A673 (cell line): ENCODE results near the gene SOD3. TPM values are rescaled to one million over a fixed set of nuclear protein-coding genes. Genes with fewer than 3 reads are reported as not detected.
A peak's percentile ranks its signal among the peaks of the same experiment; 100 is the strongest.

Experiments used
- BruUV-seq: library from RNA; stranded (reverse); fragments of 400-500 nt; replicated peaks from 2 replicates; lab custom pipeline; 2021; lab: Mats Ljungman, UMichigan
- CTCF ChIA-PET: fragments of 300-600 bp; sonication (Branson Sonifier 250); formaldehyde crosslinking; loops from one replicate; lab custom pipeline; 2022; ENCODE audit warnings: antibody characterized with exemption; lab: Charles Lee
- POLR2A ChIA-PET: fragments of 300-600 bp; sonication (Branson Sonifier 250); formaldehyde crosslinking; loops from one replicate; lab custom pipeline; 2022; ENCODE audit warnings: antibody characterized with exemption; ENCODE audit not compliant: low non-redundant PET; lab: Charles Lee
- DNase-seq: peaks from one replicate; pipeline ENCODE4 v3.0.0-alpha.2; 2015; ENCODE audit warnings: low spot score
- H3K27ac ChIP-seq: fragments of 200-600 bp; sonication (generic); 2 replicates; pipeline ENCODE4 v1.5.1; 2016; ENCODE audit warnings: mixed run types, low read depth, mild to moderate bottlenecking, mixed read lengths, antibody characterized with exemption, low read length; ENCODE audit not compliant: poor library complexity, severe bottlenecking
- H3K27me3 ChIP-seq: fragments of 200-600 bp; sonication (generic); replicated peaks from 2 replicates; pipeline ENCODE4 v1.6.1; 2017; ENCODE audit warnings: mixed run types, low read depth, mild to moderate bottlenecking, mixed read lengths, antibody characterized with exemption, low read length; ENCODE audit not compliant: insufficient read depth, poor library complexity
- H3K36me3 ChIP-seq: fragments of 200-600 bp; sonication (generic); 2 replicates; pipeline ENCODE4 v1.6.1; 2016; ENCODE audit warnings: mixed run types, mild to moderate bottlenecking, mixed read lengths, antibody characterized with exemption, low read length; ENCODE audit not compliant: insufficient read depth, poor library complexity, severe bottlenecking
- H3K4me1 ChIP-seq: fragments of 200-600 bp; sonication (generic); 2 replicates; pipeline ENCODE4 v1.6.1; 2017; ENCODE audit warnings: mixed run types, mild to moderate bottlenecking, mixed read lengths, antibody characterized with exemption, low read length; ENCODE audit not compliant: insufficient read depth, poor library complexity, severe bottlenecking
- H3K4me3 ChIP-seq: fragments of 200-600 bp; sonication (generic); 2 replicates; pipeline ENCODE4 v1.5.1; 2016; ENCODE audit warnings: low read depth, mixed run types, mild to moderate bottlenecking, mixed read lengths, low read length; ENCODE audit not compliant: poor library complexity, severe bottlenecking
- H3K9me3 ChIP-seq: fragments of 200-600 bp; sonication (generic); 2 replicates; pipeline ENCODE4 v1.6.1; 2016; ENCODE audit warnings: mixed run types, low read depth, mild to moderate bottlenecking, mixed read lengths, antibody characterized with exemption, low read length; ENCODE audit not compliant: poor library complexity, severe bottlenecking
- EZH2 ChIP-seq: fragments of 200-600 bp; sonication (generic); IDR thresholded peaks from 2 replicates; pipeline ENCODE4 v1.6.1; 2017; ENCODE audit warnings: borderline replicate concordance, low read depth, mild to moderate bottlenecking, mixed read lengths, antibody characterized with exemption, low read length; ENCODE audit not compliant: poor library complexity, severe bottlenecking
- intact Hi-C: fragments of 100-400 bp; cut with micrococcal nuclease; formaldehyde crosslinking; loops from one replicate; pipeline ENCODE4 v1.10.0; 2022; ENCODE audit not compliant: unreplicated experiment
- total RNA-seq: library from RNA; stranded (reverse); gene quantifications from 2 replicates; pipeline ENCODE4 v1.2.3, GENCODE V29; 2021
- TF ChIP-seq, protein P1 (sequence below): fragments of 300-800, 200-600 bp; sonication (generic); conservative IDR thresholded peaks from 2 replicates; pipeline ENCODE4 v1.5.1; 2017; ENCODE audit warnings: low read depth, mild to moderate bottlenecking, antibody characterized with exemption, low read length, moderate library complexity, mixed read lengths

SOD3 gene
- total RNA-seq, 1 experiment from 2014 or later = not detected

DNA sequence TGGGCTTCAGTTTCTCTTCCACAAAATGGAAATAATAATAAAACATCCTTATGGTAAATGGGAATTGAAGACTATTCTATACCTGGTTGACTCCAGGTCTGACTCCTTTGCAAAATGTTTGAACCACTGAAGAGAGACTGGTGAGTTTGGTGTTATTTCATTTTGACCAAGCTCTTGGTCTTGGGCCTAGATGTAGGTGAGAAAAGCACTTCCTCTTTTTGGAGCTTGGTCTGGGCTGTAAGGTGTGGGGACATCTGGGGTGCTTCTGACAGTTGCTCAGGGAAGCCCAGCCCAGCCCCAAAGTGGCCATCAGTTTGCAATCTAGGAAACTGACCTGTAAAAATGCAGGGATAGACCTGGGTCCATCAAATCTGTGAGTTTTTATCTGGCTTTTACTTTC lies 26.8 kb upstream of the SOD3 start:
- POLR2A ChIA-PET = no interaction called here

DNA sequence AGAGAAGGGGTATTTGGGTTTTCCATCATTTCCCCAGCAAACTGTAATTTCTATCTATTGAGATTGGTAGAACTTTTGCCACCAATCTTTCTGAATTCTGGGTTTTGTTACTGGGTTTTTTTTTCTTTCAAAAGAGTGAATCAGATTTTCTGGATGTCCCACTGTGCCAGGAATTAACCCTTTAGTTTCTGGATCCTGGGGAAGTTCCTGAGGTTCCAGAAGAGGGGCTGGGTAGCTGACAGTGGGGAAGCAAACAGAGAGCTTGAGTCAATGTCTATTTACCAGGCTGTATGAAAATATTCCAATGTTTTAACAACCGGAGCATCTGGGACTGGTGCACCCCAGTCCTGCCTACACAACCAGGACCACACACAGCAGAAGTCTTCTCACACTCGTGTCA lies 25.8 kb upstream of the SOD3 start:
- Histone ChIP-seq H3K9me3 (no peaks in the 10 kb centered on the region), H3K4me1 (peaks cover 15% of the 10 kb centered on the region), H3K27ac (no peak overlapping the region), H3K36me3 (no peaks in the 10 kb centered on the region), H3K27me3 (no peaks in the 10 kb centered on the region), H3K4me3 (no peak overlapping the region)
- ChIA-PET POLR2A (no interaction called here), CTCF (no interaction called here)
- no TSS peak for BruUV-seq
- no peak for DNase-seq
- TF ChIP-seq, protein P1, sequence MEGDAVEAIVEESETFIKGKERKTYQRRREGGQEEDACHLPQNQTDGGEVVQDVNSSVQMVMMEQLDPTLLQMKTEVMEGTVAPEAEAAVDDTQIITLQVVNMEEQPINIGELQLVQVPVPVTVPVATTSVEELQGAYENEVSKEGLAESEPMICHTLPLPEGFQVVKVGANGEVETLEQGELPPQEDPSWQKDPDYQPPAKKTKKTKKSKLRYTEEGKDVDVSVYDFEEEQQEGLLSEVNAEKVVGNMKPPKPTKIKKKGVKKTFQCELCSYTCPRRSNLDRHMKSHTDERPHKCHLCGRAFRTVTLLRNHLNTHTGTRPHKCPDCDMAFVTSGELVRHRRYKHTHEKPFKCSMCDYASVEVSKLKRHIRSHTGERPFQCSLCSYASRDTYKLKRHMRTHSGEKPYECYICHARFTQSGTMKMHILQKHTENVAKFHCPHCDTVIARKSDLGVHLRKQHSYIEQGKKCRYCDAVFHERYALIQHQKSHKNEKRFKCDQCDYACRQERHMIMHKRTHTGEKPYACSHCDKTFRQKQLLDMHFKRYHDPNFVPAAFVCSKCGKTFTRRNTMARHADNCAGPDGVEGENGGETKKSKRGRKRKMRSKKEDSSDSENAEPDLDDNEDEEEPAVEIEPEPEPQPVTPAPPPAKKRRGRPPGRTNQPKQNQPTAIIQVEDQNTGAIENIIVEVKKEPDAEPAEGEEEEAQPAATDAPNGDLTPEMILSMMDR = no peak
- TF ChIP-seq EZH2 = no peak
- intact Hi-C loops = no loop called here

More for the DNA sequence above, 26.8 kb upstream of the SOD3 start:
- Histone ChIP-seq H3K27ac (no peak overlapping the region), H3K4me1 (peaks cover 10% of the 10 kb centered on the region), H3K4me3 (no peak overlapping the region), H3K9me3 (no peaks in the 10 kb centered on the region), H3K36me3 (no peaks in the 10 kb centered on the region), H3K27me3 (no peaks in the 10 kb centered on the region)
- intact Hi-C loops = no loop called here
- CTCF ChIA-PET = no interaction called here
- TF ChIP-seq EZH2 = no peak
- TF ChIP-seq, protein P1 = no peak
- DNase-seq = no peak
- BruUV-seq = no TSS peak

DNA sequence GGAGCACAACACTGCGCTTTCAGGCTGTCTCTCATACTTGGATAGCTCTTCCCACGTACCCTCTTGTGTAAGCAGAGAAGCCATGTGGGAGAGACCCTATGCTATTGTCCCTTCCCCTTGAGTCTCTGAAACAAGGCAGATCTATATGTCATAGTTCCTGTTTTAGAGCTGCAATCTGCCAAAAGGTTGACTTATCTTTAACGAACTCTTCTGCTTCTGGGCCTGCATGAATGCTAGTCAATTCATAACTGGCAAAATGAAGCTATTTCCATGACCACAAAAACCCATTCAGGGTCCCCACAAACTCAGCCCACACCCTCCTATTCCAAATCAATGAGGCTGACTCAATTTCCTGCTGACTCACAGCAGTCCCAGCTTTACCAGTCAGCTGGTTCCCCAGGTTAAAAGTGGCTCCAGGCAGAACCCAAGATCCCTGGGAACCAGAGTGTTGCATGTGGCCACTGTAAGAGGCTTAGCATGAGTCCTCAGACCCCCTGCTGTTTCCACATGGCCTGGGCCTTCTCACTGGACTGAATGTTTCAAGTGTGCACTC lies 25.3 kb upstream of the SOD3 start:
- Histone ChIP-seq H3K27me3 (no peaks in the 10 kb centered on the region), H3K4me1 (peaks cover 20% of the 10 kb centered on the region), H3K36me3 (no peaks in the 10 kb centered on the region), H3K27ac (no peak overlapping the region), H3K4me3 (no peak overlapping the region), H3K9me3 (no peaks in the 10 kb centered on the region)
- ChIA-PET POLR2A (no interaction called here), CTCF (no interaction called here)
- TF ChIP-seq EZH2 = no peak
- TF ChIP-seq, protein P1 = no peak
- DNase-seq = peak; percentile 60
- no TSS peak for BruUV-seq
- intact Hi-C loops = loop anchor here (10.0 kb wide), 1 partner anchor 185 kb away; the partner anchor contains the start of gene DHX15
